GM18858 (cell line): ENCODE data around the gene MED27.
"Not testable (repeated sequence)": the region's sequence is repeated elsewhere in the genome, so short reads cannot be mapped to it uniquely, and the experiment has no call there.

Source experiments
- ATAC-seq: cut with Tn5 transposase; IDR thresholded peaks from one replicate; pipeline ENCODE4 v1.9.1; 2021; ENCODE audit not compliant: unreplicated experiment

MED27 gene

GRCh38 chr9:132020820-132021510, 58.7 kb downstream of the MED27 start:
- no peak for ATAC-seq

GRCh38 chr9:132020272-132020671, 59.4 kb downstream of the MED27 start:
- ATAC-seq: no peak

GRCh38 chr9:132019702-132020101, 60.0 kb downstream of the MED27 start:
- ATAC-seq: no peak

- ATAC-seq: no peak
These were observed 60.7 kb downstream of the MED27 start for GRCh38 chr9:132018957-132019405.

GRCh38 chr9:132016456-132016855, 63.2 kb downstream of the MED27 start:
- no peak for ATAC-seq

- ATAC-seq: no peak
These were observed 63.8 kb downstream of the MED27 start for GRCh38 chr9:132015866-132016265.

GRCh38 chr9:132014218-132014805, 65.4 kb downstream of the MED27 start:
- no peak for ATAC-seq

GRCh38 chr9:132012704-132013357, 66.8 kb downstream of the MED27 start:
- no peak for ATAC-seq

- ATAC-seq: no peak
These were observed 67.8 kb downstream of the MED27 start for GRCh38 chr9:132011896-132012295.

- no peak for ATAC-seq
These were observed 68.4 kb downstream of the MED27 start for GRCh38 chr9:132011309-132011708.

- ATAC-seq: not testable (repeated sequence)
These were observed 69.5 kb downstream of the MED27 start for GRCh38 chr9:132010201-132010600.

GRCh38 chr9:132008855-132009812, 70.5 kb downstream of the MED27 start:
- ATAC-seq: no peak

- ATAC-seq: no peak
These were observed 71.4 kb downstream of the MED27 start for GRCh38 chr9:132008184-132008803.

- ATAC-seq: no peak
These were observed 72.2 kb downstream of the MED27 start for GRCh38 chr9:132007371-132008025.

GRCh38 chr9:132006677-132007370, 72.8 kb downstream of the MED27 start:
- ATAC-seq: peak; percentile 79

- no peak for ATAC-seq
These were observed 73.8 kb downstream of the MED27 start for GRCh38 chr9:132005899-132006298.

- ATAC-seq: no peak
These were observed 75.3 kb downstream of the MED27 start for GRCh38 chr9:132004323-132004722.

GRCh38 chr9:132003896-132004295, 75.8 kb downstream of the MED27 start:
- no peak for ATAC-seq

GRCh38 chr9:132003319-132003704, 76.4 kb downstream of the MED27 start:
- ATAC-seq: no peak
